NCI-H2029 treated with DMSO at 0.1 percent for 48 hours (cell line): ENCODE data around the gene ANTXRL.
"Not testable (repeated sequence)": the region's sequence is repeated elsewhere in the genome, so short reads cannot be mapped to it uniquely, and the experiment has no call there.

ENCODE experiments used
- DNase-seq: peaks from one replicate; lab custom pipeline; 2025; lab: John Stamatoyannopoulos, UW

The ANTXRL gene

GRCh38 chr10:46294641-46295220, 7.9 kb downstream of the ANTXRL start:
- DNase-seq: no peak

DNA sequence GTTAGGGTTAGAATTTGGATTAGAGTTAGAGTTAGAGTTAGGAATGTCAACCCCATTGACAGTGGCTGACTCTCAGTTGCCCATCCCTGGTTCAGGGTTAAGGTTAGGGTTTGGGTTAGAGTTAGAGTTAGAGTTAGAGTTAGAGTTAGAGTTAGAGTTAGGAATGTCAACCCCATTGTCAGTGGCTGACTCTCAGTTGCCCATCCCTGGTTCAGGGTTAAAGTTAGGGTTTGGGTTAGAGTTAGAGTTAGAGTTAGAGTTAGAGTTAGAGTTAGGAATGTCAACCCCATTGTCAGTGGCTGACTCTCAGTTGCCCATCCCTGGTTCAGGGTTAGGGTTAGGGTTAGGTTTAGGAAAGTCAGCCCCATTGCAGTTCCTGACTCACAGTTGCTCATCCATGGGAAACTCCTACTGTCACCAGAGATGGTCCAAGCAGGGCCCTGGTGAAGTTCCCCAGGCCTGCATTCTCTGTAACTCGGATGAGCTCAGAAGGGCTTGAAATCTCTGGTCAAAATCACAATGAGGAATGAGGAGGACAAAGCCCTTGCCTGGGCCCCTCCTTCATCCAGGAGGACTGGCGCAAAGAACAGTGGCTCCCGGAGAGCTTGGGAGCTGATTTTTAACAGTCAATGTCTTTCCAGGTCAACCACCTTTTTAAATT, 8.7 kb downstream of the ANTXRL start:
- not testable (repeated sequence) for DNase-seq

DNA sequence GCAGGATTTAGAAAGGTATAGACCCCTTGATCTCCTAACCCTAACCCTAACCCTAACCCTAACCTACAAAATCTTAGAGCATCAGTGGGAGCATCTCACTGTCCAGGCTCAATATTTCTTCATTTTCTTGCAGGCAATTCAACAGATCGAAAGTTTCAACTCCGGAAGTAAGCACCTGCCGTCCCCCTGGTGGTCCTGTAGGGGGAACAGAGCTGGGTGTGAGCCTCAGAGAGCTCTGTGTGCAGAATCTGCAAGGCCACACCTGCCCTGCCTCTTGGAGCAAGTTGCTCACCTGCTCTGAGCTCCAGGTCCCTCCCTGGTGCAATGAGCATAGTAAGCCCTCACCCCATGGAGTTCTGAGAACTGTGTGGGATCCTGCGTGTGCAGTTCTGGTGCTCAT, 9.3 kb downstream of the ANTXRL start:
- not testable (repeated sequence) for DNase-seq

DNA sequence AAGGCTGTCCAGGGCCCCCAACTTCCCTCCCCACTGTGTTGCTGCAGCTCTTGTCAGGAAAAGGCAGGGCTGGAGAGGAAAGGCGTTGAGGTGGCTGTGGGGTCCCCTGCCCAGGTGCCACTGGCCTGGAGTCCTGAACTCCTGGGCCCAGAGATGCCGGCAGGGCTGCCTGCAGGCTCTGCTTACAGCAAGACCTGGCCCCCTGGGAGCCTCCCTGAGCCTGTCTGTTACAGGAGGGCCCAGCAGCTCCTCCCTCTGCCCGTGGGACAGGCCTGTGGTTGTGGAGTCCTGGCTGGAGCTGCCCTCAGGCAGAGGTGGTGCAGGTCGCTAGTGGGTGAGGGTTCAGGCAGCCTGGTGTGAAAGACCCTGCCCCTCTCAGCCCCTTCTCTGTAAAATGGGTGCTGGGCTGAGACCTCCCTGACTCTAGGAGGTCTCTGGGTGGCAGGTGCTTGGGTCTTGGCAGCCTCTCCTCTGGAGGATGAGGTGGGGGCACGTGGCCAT, 9.9 kb downstream of the ANTXRL start:
- no peak for DNase-seq

- no peak for DNase-seq
Observed at GRCh38 chr10:46297406-46298204, 10.8 kb downstream of the ANTXRL start.

DNA sequence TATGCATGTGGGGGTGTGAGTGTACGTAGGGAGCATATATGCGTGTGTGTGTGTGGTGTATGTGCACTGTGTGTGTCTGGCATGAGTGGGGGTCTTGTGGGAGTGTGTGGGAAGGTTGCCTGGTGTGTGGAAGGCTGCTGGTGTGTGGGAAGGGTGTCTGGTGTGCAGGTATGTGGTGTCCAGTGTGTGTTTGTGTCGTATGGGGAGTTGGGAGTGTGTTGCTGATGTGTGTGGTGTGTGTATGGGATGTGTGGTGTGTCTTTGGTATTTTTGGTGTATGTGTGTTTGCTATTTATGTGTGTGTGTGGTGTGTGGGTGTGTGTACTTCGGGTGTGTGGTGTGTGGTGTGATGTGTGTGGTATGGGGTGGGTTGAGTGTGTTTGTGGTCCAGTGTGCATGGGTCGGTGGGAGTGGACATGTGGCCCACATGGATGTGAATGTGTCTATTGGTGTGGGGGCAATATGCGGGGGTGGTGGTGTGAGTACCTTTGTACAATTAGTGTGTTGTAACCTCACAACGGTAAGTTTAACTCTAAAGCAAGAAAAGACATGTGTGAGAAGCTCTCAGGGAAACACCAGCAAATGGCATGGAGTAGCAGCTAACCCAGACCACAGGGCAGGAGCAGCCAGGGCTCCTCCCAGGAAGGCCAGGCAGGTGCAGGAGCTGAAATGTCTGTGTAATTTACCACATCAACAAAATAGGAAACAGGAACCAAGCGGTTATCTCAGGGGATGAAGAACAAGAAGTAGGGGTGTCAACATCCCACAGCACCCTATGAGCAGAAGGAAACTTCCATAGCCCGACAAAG, 11.9 kb downstream of the ANTXRL start:
- DNase-seq: no peak

DNA sequence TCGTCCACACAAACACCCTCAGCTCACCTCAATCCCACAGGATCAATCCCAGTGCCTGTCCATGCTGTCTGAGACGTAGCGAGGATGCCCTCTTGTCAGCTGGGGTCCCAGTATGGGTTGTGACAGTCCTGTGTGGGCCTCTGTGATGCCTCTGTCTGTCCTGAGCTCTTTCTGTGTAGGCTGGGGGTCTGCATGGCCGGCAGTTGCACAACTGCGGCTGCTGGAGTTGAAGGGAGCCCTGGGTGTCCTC, 12.4 kb downstream of the ANTXRL start:
- no peak for DNase-seq

- no peak for DNase-seq
Observed at GRCh38 chr10:46299536-46300369, 13.0 kb downstream of the ANTXRL start.

DNA sequence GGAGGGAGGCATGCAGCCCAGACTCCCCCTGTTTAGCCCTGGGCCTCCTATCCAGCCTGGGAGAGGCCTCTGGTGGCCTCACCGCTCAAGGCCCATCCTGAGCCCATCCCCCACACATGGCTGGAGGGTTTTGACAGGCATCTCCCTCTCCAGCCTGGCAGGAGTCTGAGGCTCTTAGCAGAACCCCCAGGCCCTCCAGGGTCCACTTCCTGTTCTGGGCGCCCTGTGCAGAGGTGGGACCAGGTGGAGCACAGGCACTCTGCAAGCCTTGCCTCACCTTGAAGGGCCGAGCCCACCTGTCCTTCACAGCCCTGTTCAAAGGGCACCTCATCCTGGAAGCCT, 13.5 kb downstream of the ANTXRL start:
- not testable (repeated sequence) for DNase-seq

- DNase-seq: no peak
Observed at GRCh38 chr10:46301056-46301645, 14.4 kb downstream of the ANTXRL start.

GRCh38 chr10:46301721-46302479, 15.1 kb downstream of the ANTXRL start:
- no peak for DNase-seq

DNA sequence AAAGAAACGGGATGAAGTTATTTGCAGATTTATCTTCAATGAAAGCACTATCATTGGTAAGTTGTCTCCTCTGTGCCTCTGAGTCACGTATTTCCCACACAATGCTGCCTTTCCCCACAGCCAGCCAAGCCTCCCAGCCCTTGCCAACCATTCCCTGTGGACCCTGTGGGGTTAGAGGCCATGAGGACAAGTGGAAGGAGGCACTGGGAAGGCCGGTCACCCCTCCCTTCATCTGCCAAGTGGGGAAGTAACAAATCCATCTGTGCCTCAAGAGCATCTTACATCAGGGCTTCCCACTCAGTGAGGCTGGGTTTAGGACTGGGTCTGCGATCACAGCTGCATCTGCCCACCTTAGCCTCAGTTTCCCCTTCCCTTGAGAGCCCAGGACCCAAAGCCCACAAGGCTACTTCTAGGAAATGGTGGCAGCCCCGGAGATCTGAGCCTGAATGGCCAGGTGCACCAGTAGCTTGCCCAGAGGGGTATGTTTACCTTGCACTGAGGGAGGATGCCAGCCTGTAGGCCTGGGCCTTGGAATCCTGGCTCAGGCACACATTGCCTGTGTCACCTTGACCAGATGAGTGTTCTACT, 16.1 kb downstream of the ANTXRL start:
- not testable (repeated sequence) for DNase-seq

- no peak for DNase-seq
Observed at GRCh38 chr10:46304062-46304461, 17.3 kb downstream of the ANTXRL start.

- not testable (repeated sequence) for DNase-seq
Observed at GRCh38 chr10:46304671-46305070, 17.9 kb downstream of the ANTXRL start.

GRCh38 chr10:46305079-46305818, 18.5 kb downstream of the ANTXRL start:
- no peak for DNase-seq

- DNase-seq: no peak
Observed at GRCh38 chr10:46305986-46306385, 19.2 kb downstream of the ANTXRL start.

- DNase-seq: no peak
Observed at GRCh38 chr10:46306516-46307184, 19.9 kb downstream of the ANTXRL start.

GRCh38 chr10:46307281-46308112, 20.7 kb downstream of the ANTXRL start:
- no peak for DNase-seq
